Smooth muscle cell of the coronary artery (primary cell): ENCODE data around the gene FLVCR2. TPM values are rescaled to one million over a fixed set of nuclear protein-coding genes. Genes with fewer than 3 reads are reported as not detected.

Experiments
- total RNA-seq: library from RNA; depleted of rRNA; stranded (reverse); fragments of >200 nt; gene quantifications from 2 replicates; pipeline ENCODE4 v1.2.3, GENCODE V29; 2014; ENCODE audit warnings: low replicate concordance

The FLVCR2 gene, protein sequence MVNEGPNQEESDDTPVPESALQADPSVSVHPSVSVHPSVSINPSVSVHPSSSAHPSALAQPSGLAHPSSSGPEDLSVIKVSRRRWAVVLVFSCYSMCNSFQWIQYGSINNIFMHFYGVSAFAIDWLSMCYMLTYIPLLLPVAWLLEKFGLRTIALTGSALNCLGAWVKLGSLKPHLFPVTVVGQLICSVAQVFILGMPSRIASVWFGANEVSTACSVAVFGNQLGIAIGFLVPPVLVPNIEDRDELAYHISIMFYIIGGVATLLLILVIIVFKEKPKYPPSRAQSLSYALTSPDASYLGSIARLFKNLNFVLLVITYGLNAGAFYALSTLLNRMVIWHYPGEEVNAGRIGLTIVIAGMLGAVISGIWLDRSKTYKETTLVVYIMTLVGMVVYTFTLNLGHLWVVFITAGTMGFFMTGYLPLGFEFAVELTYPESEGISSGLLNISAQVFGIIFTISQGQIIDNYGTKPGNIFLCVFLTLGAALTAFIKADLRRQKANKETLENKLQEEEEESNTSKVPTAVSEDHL
- 0.08 and 2.1 TPM in 2 replicates for total RNA-seq

GRCh38 chr14:75578102-75578785 lies at the start of gene FLVCR2:
TSS of gene FLVCR2 (plus strand) at chr14:75578620. CDS start at chr14:75578973, 353 bp downstream.

DNA sequence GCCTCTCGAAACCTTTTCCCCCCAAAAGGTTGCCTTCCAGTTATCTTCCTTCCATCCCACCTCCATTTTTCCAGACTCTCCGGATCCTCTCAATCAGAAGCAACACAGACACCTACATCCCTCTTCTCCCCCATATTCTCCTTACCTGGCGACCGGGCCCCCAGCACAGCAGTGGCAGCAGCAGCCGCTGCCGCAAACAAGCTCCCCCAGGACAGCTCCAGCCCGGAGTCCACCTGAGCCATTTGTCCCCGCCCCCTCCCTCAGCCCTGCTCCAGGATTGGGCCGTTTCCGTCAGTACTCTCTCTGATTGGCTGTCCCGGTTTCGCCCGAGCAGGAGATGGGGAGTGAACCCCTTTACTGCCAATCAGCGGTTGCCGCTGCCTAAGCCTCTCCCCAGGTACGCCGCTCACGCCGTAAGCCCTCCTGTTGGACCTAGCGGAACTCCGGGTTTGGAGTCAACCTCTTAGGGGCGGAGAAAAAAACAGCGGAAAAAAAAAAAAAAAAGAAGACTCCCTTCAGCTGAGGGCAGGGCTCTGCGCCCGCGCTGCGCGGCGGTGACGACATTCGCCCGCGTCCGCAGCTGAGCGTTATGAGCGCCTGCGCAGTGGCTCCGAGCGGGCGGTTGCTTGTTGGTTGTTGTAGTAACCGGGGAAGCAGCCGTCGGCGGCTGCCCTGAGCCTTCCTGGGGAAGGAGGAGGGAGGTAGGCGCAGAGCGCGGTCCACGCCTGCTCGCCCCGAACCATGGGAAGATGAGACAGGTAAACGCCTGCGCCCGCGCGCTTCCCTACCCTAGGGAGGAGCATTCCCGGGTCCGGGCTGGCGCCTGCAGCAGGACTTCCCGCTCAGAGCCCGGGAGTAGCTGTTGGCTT lies 82.4 kb downstream of the FLVCR2 start, which contains the start of the genes ERG28 and TTLL5:
Gene ERG28 (minus strand): TSS at position 247 of the 869 bp plus-strand sequence. CDS start 3,374 bp downstream, outside the sequence.
Gene TTLL5 (plus strand): TSS at position 617 of the 869 bp plus-strand sequence. CDS start 1,904 bp downstream, outside the sequence.

Other genes with a start within 250 kb of the FLVCR2 start
- 37.6 and 40.2 TPM in 2 replicates for gene JDP2, start 150.6 kb upstream of the FLVCR2 start, total RNA-seq
- gene BATF, start 56.2 kb upstream of the FLVCR2 start, total RNA-seq, result 0.12 TPM in 1 of 2 replicates, not detected in the other
- gene ERG28, start 82.3 kb downstream of the FLVCR2 start, total RNA-seq, result 1.6 and 4.3 TPM in 2 replicates
- gene TTLL5, start 82.6 kb downstream of the FLVCR2 start, total RNA-seq, result 17.4 and 25.0 TPM in 2 replicates